GM18858 (cell line): ENCODE measurements around the gene CASP7.
A peak's percentile ranks its signal among the peaks of the same experiment; 100 is the strongest.

Source experiments
- ATAC-seq: cut with Tn5 transposase; IDR thresholded peaks from one replicate; pipeline ENCODE4 v1.9.1; 2021; ENCODE audit not compliant: unreplicated experiment

Gene CASP7

DNA sequence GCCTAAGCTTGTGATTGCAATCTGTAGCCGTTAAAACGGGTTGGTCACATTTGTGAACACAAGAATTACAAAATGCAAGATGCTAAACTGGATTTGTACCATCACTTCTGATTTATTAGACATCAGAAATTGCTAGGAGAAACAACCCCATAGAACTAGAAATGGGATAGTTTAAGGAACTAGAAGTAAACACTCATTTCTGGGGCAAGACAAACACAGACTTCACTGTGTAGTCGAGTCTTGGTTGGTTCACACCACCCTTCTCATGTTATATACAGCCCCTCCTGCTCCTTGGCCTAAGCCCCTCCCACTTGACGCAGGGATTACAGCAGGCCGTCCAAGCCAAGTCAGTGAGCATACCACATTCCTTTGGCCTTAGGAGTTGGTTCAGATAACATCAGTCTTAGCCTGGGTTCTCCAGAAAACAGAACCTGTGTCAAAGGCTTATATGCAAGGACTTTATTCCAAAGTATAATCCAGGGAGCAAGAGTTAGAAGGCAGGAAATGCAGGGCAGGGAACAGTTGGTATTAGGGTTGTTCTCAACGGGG lies 13.8 kb upstream of the CASP7 start:
- ATAC-seq, result no peak

DNA sequence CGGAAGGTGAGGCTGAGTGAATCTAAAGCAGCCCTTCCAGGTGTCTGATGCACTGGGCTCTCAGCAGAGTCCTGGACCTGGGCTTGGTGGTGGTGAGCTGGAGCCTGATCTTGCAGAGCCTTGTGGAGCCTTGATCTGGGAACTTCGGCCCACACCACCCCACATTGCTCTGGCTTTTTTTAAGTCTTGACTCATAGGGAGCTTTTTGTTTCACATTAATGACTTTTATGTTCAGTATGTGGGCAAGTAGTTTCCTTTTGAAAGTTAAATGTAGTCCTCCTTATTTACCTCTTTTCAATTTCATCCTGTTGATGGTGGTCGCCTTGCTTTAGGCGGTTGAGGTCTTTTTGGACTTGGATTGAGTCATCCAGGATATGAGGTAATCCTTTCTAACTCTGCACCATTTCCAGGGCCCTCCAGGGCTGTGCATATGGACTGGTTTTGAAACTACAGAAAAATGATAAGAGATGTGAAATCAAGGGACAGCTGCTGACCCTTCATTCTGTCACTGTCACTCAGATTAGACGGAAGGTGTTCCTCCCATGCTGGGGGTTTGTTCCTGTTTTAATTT lies 12.9 kb upstream of the CASP7 start:
- ATAC-seq, result peak; percentile 81

DNA sequence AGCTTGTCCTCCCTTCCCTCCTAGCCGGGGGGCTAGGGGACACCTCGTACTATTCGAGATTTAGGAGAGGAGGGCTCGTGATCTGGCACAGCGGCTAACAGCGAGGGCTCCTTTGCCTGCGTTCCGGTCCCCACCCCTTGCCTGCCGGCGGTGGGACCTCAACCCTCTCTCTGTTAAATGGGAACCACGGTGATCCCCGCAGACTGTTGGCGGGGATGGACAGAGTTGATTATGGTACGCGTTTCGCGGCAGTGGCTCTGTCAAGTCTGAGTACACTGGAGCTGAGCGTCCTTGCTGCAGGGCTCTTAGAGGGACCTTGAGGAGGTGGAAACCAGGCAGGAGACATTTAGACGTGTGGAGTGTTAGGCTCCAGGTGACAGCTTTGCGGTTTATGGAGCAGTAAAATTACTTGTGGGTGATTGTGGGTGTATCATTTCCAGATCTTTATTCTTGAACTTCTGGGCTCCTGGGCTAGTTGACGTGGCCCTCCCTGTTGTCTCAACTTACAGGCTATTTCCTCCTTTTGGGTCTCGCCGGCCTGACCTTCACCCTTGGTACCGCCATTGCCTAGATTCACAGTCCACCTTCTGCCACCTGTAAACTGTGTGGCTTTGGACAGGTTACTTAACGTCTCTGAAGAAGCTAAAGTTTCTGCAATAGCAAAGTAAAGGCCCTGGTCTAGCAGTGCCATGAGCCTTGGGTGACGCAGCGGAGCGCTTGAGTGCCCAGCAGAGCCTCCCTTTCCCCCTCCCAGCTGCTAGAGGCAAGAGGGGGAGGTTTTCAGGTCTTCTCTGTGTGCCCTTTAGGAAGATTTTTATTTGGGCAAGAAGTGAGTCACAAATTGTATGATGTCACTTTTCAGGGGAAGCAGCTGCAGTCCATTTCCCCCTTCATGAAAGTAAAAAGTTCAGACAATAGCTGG lies 739 bp downstream of the CASP7 start:
- no peak for ATAC-seq

DNA sequence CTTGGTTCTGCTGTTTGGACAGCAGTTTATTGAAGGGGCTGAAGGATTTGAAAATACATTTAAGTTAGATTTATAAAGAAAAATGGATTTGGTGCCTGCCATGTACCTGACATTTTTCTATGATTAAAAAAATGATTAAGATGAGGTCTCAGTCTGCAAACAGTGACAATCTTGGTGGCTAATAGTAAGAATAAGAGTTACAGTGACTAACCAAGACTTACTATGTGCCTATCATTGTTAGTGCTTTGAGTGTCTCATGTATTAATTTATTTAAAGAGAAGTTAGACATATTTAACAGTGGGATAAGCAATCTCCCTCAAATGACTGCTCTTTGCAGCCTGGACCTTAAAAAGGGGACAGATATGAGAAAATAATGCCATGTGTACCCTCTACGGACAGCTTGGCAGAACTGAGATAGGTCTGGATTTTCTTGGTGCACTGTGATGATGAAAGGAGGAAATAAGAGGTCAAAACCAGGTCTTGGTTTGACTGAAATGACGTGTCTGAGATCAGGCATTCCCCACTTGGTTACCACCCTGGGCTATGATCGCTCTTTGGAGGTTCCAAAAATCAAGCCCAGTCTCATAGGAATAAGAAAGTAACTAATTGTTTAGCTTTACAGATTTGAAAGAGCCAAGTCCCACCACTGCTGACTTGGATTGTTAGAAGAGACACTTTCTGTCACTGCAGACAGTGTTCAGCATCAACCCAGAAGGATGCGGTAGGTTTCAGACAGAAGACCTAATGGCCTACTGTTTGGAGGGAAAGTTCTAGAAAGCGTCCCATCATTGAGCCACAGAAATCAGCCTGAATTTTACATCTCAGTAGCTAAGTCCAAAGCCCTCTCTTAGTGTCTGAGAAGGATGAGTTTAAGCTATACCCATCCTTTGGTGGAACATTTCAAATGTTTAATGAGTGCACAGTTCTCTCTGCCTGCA lies 2.1 kb downstream of the CASP7 start:
- peak; percentile 65 for ATAC-seq

DNA sequence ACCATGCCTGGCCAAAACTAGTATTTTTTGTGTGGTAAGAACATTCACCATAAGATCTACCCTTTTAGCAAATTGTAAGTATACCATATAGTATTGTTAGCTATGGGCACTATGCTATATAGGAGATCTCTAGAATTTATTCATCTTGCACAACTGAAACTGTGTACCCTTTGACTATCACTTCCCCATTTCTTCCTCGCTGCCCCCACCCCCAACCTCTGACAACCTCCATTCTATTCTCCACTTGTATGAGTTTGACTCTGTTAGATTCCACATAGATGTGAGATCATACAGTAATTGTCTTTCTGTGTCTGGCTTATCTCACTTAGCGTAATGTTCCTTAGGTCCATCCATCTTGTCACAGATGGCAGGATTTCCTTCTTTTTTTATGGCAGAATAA lies 3.6 kb downstream of the CASP7 start:
- no peak for ATAC-seq

DNA sequence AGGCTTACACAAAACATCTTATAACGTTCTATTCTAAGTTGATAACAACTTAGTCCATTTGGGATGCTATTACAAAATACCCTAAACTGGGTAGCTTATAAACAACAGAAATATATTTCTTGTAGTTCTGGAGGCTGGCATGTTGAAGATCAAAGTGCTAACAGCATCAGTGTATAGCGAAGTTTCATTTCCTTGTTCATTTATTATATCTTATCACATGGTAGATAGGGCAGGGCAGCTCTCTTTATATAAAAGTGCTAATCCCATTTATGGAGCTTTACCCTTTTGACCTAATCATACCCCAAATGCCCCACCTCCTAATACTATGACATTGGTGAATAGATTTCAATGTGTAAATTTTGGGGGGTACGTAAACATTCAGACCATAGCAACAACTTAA lies 6.3 kb downstream of the CASP7 start:
- no peak for ATAC-seq

DNA sequence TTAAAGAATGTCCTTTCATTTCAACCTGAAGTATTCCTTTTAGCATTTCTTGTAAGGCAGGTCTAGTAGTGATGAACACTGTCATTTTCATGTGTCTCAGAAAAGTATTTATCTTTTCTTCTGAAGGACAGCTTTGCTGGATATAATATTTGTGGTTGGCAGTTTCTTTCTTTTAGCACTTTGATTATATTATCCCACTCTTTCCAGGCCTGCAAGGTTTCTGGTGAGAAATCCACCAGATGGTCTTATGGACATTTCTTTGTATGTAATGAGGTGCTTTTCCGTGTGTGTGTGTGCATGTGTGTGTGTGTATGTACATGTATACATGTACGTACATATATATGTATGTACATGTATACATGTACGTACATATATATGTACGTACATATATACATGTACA lies 7.3 kb downstream of the CASP7 start:
- ATAC-seq, result no peak

DNA sequence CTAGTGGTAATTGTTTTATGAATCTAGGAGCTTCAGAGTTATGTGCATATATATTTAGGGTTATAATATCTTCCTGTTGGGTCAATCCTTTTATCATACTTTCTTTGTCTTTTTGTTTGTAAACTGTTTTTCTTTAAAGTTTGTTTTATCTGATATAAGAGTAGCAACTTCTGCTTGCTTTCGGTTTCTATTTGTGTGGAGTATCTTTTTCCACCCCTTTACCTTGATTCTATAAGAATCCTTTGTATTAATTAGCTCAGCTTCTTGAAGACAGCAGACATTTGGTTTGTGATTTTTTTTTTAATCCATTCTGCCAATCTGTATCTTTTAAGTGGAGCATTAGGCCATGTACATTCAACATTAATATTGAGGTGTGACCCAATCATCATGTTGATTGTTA lies 9.3 kb downstream of the CASP7 start:
- ATAC-seq, result no peak

DNA sequence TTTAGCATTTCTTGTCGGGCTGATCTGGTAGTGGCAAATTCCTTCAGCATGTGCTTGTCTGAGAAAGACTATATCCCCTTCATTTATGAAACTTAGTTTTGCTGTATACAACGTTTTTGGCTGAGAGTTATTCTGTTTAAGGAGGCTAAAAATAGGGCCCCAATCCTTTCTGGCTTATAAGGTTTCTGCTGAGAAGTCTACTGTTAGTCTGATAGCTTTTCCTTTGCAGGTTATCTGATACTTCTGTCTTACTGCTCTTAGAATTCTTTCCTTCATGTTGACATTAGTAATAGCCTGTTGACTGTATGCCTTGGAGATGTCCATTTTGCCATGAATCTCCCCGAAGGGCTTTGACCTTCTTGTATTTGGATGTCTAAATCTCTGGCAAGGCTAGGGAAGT lies 9.9 kb downstream of the CASP7 start:
- no peak for ATAC-seq

DNA sequence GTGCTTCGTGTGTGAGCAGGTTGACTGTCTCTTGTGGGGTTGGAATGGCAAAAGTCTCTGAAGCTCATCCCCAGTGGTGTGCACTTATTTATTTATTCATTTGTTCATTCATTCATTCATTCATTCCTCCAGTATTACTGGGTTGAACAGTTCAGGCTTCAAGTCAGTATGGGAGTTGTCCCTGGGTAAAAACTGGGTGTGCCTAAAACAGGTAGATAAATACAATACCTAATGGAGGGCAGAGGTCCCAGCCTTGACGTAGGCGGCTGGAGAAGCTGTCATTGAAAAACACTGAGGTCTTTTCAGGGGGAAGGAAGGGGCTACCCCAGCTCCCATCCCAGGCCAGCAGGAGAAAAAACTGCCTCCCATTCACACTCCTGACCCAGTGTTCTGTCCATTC lies 11.0 kb downstream of the CASP7 start:
- ATAC-seq, result no peak

DNA sequence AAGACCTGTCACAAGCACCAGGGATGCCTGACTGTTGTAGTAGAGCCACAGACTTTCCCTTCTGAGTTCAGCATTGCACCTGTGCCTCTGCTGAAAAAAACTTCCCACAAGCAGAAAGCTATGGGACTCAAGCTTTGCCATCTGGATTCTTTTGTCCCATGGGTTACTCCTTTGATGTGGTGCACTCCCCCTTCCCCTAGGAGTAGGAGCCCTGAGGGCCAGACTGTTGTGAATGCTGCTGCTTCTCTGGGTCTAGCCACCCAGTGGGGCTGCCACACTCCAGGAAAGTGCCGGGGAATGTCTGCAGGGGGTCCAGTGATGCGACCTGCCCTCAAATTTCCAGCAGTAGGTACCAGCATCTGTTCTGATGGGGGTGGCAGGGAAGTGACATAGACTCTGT lies 11.7 kb downstream of the CASP7 start:
- ATAC-seq, result no peak

DNA sequence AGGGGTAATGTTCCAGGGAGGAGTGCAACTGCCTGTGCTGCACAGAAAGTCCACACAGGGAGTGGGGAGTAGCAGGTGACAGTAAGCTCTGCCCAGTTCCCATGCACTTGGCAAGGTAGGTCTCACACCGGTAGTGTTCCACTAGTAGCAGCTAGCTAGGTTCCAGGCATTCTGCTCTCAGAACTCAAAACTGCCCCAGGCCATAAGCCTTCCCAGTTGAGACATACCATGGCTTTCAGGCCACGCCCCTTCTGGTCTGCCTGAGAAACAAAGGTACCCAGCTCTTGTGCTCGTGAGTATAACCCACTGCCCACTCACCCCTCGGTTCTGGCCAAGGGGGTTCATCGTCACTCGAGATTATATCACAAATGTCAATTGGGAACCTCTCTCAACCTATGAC lies 12.6 kb downstream of the CASP7 start:
- ATAC-seq, result no peak

DNA sequence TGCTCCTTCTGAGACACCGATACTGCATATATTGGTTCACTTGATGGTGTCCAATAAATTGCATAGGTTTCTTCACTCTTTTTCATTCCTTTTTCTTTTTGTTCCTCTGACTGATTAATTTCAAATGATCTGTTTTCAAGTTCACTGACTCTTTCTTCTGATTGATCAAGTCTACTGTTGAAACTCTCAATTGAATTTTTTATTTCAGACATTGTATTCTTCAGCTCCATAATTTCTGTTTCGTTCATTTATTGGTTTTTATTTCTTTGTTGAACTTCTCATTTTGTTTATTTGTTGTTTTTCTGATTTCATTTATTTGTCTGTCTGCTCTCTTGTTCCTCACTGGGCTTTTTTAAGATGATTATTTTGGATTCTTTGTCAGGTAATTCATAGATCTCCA lies 13.6 kb downstream of the CASP7 start:
- ATAC-seq, result no peak

DNA sequence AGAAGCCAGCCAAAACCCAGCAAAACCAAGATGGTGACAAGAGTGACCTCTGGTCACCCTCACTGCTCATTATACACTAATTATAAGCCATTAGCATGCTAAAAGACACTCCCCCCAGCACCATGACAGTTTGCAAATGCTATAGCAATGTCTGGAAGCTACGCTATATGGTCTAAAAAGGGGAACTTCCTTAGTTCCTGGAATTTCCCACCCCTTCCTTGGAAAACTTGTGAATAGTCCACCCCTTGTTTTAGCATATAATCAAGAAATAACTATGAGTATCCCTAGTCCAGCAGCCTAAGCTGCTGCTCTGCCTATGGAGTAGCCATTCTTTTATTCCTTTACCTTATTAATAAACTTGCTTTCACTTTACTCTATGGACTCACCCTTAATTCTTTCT lies 16.0 kb downstream of the CASP7 start:
- ATAC-seq, result no peak

DNA sequence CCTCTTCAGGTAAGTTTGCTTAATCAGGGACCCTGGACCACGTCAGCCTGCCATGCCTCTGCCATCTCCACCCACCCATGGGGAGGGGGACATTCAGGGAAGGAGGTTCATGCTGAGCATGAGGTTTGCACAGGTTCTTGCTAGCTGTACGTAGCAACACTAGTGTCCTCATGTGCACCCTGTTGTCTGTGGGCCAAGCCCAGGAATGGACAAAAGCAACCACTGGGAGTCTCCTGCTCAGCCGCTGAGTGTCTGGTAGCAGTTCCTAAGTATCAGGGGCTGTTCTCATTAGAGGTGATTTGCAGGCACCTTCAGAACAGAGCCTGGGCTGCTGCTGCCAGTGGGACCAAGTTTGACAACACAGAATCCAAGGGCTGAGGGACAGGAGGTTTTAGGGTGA lies 17.9 kb downstream of the CASP7 start:
- ATAC-seq, result no peak

DNA sequence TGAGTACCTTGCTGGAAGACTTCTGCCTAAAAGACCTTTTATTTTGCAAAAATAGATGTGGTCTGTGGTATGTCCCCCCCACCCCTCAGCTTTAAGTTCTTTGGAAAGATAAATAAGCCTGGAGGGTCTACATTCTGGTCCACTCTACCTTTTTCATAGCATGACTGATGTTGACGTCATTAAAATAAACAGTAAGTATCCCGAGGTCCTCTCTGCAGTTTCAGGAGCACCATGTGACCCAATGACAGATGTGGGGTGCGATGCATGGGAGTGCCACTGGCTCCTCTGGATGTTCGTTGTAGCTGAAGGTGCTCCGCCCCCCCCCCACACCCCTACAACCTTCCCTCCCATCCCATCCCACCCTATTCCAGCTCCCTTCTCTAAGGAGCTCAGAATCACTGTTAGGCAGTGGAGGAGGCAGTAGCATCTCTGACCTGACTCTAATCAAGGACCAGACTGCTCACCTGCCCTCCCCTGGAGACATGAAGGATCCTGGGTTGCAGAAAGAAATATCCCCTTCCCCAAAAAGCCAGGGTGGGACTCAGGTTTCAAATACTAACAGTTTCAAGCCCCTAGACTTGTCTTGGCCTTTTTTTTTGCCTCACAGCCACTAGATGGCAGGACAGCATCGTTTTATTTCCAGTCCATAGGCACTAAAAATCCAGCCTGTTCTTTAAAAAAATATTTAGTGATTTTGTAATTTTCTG lies 25.1 kb downstream of the CASP7 start:
- no peak for ATAC-seq

DNA sequence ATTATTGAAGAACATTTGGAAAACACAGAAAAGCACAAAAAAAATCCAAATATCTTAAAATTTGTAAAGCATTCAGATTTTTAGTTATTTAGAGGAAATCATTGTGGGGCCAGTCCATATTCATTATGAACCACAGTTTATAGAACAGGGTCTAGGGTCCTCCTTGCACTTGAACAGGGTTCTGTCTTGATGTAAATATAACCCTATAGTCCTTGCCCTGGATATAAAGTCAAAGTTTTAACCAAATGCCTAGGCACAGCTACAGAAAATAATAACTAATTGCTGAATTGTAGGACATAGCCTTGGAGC lies 25.6 kb downstream of the CASP7 start:
- no peak for ATAC-seq

DNA sequence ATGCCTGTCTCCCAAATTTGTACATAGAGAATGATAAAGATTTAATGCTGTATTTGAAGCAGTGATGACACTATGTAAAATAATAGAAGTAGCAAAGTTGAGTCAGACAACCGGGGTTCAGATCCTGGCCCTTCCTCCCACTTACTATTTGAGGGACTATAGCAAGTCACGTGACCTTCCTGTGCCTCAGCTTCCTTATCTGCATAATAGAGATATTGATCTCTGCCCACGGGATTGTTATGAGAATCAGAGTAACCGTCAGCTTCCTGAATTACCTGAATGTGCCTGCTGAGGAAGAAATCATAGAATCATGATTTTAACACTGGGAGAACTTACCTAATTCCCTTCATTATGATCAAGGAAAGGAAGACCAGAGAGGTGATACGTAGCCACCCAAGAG lies 26.9 kb downstream of the CASP7 start:
- no peak for ATAC-seq

DNA sequence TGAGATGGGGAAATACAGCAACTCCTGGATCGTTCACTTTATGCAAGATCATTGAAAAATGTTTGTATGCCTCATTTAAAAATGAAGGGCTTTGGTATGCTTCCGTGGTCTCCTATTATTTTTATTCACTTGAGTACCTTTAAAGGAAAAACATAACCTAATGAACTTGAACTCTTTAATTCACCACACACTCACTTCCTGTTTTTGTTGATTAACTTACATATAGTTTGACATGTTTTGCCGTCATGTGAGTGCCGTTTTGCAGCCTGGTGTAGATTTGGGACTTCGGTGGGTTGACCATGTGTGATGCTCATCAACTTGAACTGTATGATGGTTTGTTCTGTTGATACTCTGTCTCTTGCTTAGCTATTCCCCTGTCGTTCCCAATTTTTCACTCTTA lies 28.9 kb downstream of the CASP7 start:
- no peak for ATAC-seq

DNA sequence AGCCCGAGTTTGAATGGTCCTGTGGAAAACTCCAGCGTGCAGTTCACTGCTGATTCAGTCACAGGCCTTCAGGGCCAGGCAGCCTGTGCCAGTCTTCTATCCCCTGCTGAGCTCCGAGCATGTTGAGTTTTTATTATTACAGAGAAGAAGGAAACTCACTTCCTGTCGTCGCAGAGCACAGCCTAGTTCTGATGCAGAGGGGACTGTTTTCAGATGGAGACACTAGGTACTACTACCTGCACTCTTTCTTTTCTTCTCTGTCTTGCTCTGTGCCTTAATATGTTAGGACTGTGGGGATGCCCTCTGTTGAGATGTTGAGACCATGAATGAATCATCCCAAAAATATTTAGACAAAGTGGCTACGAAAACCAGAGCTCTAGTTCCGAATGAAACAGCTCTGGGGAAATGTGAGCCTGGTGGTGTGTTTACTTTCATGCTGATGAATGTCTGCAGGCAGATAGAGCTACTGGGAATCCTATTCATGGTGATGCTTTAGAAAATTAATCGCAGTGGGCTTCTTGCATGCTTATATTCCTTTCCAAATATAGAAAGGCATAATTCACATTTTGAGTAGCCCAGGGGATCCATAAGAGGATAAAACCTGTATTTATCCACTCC lies 29.6 kb downstream of the CASP7 start:
- ATAC-seq, result no peak

DNA sequence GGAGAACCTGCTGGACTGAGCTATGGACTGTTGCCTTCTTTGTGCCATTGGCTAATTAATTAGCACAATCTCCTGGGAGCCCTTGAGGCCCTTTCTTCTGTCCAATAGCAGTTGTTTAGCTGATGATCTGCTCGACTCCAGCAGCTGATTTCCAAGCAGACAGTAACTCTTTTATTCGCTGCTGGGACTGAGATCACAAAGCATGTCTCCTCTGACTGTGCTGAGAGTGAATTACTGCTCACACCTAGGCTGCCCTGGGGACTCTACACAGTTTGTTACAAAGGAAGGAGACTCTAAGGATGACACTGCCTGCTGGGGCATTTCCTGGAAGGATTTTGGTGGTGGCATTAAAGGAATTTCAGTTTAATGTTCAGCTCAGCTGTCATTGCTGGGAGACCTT lies 31.4 kb downstream of the CASP7 start:
- ATAC-seq, result no peak
